B cell (primary cell): Measurements from ENCODE around the gene ITLN1.

Experiments used
- CTCF ChIP-seq: fragments of 200-600 bp; IDR thresholded peaks from one replicate; pipeline ENCODE4 v1.8.0; 2022; ENCODE audit warnings: antibody characterized with exemption, mild to moderate bottlenecking
- EZH2 ChIP-seq: IDR thresholded peaks from 2 replicates; pipeline ENCODE4 v1.6.1; 2012; ENCODE audit warnings: borderline replicate concordance, low read depth, mild to moderate bottlenecking, moderate library complexity, low read length; ENCODE audit not compliant: insufficient read depth, poor library complexity, severe bottlenecking

DNA sequence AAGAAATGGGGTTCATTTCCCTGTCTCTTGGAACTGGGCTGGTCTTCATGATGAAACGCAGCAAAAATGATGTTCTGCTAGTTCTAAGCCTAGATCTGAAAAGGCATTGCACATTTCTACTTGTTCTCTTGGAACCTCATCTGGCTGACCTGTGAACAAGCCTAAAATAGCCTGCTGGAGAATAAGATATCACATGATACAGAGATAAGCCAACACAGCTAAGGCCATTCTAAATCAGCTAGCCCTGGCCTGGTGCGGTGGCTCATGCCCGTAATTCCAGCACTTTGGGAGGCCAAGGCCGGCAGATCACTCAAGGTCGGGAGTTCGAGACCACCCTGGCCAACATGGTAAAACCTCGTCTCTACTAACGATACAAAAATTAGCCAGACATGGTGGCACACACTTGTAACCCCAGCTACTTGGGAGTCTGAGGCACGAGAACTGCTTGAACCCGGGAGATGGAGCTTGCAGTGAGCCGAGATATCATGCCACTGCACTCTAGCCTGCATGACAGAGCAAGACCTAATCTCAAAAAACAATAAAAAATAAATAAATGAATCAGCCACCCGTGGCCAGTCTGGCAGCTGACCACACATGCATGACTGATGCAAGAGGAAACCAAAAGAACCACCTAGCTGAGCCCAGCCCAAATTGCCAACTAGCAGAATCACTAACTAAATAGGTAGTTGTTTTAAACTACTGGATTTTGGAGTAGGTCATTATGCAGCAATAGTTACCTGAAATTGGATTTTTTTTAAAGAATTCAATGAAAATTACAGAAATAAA, 40.3 kb downstream of the ITLN1 start:
- TF ChIP-seq CTCF (no peak), EZH2 (no peak)
